Mesenchymal stem cell (in vitro differentiated cells and primary cell): ENCODE results near the gene TOM1L1.

Experiments
- DNase-seq: peaks from one replicate; pipeline ENCODE4 v3.0.0-alpha.2; 2013
- H2AFZ ChIP-seq: one replicate; pipeline ENCODE4 v1.6.1; 2013; ENCODE audit warnings: low read depth, mild to moderate bottlenecking, control low read depth, inconsistent platforms, low read length, moderate library complexity
- H2AK5ac ChIP-seq: 2 replicates; pipeline ENCODE4 v1.6.1; 2013; ENCODE audit warnings: low read length, moderate library complexity, mild to moderate bottlenecking, inconsistent platforms; ENCODE audit not compliant: severe bottlenecking
- H2BK120ac ChIP-seq: one replicate; pipeline ENCODE4 v1.6.1; 2013; ENCODE audit warnings: low read depth, mild to moderate bottlenecking, inconsistent platforms, low read length, moderate library complexity
- H2BK12ac ChIP-seq, 2 experiments: one replicate each; pipeline ENCODE4 v1.6.1; 2013; ENCODE audit warnings: inconsistent platforms in 2 of 2, low read length in 2 of 2, mild to moderate bottlenecking in 2 of 2, moderate library complexity in 2 of 2, control low read depth in 1 of 2
- H2BK15ac ChIP-seq: one replicate; pipeline ENCODE4 v1.6.1; 2013; ENCODE audit warnings: mild to moderate bottlenecking, low read depth, inconsistent platforms; ENCODE audit not compliant: poor library complexity, severe bottlenecking
- H2BK5ac ChIP-seq: 2 replicates; pipeline ENCODE4 v1.6.1; 2013; ENCODE audit warnings: low read depth, mild to moderate bottlenecking, low read length, control low read depth, inconsistent platforms; ENCODE audit not compliant: poor library complexity, severe bottlenecking
- H3K14ac ChIP-seq, 2 experiments: one replicate each; pipeline ENCODE4 v1.6.1; 2013; ENCODE audit warnings: inconsistent platforms in 2 of 2, low read length in 2 of 2, control low read depth in 1 of 2, mild to moderate bottlenecking in 1 of 2, moderate library complexity in 1 of 2
- H3K18ac ChIP-seq, 2 experiments: one replicate each; pipeline ENCODE4 v1.6.1; 2013; ENCODE audit warnings: inconsistent platforms in 2 of 2, low read length in 2 of 2, control low read depth in 1 of 2, low read depth in 1 of 2, mild to moderate bottlenecking in 1 of 2
- H3K23ac ChIP-seq, 2 experiments: one replicate each; pipeline ENCODE4 v1.6.1; 2013; ENCODE audit warnings: inconsistent platforms in 2 of 2, low read length in 2 of 2, mild to moderate bottlenecking in 2 of 2, moderate library complexity in 2 of 2, control low read depth in 1 of 2
- H3K27ac ChIP-seq: 2 replicates; pipeline ENCODE4 v1.5.1; 2013; ENCODE audit warnings: mild to moderate bottlenecking, moderate library complexity, low read length, control low read depth, inconsistent platforms; ENCODE audit not compliant: poor library complexity, severe bottlenecking
- H3K27me3 ChIP-seq, 2 experiments: 2 replicates each; pipeline versions ENCODE4 v1.6.1 to v1.7.0; 2013; ENCODE audit warnings: low read length in 2 of 2, mild to moderate bottlenecking in 2 of 2, moderate library complexity in 2 of 2, control low read depth in 1 of 2, inconsistent platforms in 1 of 2; ENCODE audit not compliant: control insufficient read depth in 1 of 2, insufficient read depth in 1 of 2
- H3K36me3 ChIP-seq, 2 experiments: 2 replicates each; pipeline versions ENCODE4 v1.6.1 to v1.7.0; 2013; ENCODE audit warnings: low read length in 2 of 2, control low read depth in 1 of 2, inconsistent platforms in 1 of 2, low read depth in 1 of 2, mild to moderate bottlenecking in 1 of 2; ENCODE audit not compliant: insufficient read depth in 2 of 2, control insufficient read depth in 1 of 2
- H3K4ac ChIP-seq, 2 experiments: one replicate each; pipeline ENCODE4 v1.6.1; 2013; ENCODE audit warnings: inconsistent platforms in 2 of 2, low read length in 2 of 2, mild to moderate bottlenecking in 2 of 2, moderate library complexity in 2 of 2, control low read depth in 1 of 2, low read depth in 1 of 2
- H3K4me1 ChIP-seq: 2 replicates; pipeline ENCODE4 v1.6.1; 2013; ENCODE audit warnings: low read depth, low read length, control low read depth; ENCODE audit not compliant: control insufficient read depth, insufficient read depth
- H3K4me2 ChIP-seq: 2 replicates; pipeline ENCODE4 v1.6.1; 2013; ENCODE audit warnings: low read length, mild to moderate bottlenecking, inconsistent platforms; ENCODE audit not compliant: poor library complexity, severe bottlenecking
- H3K4me3 ChIP-seq, 2 experiments: 2 replicates each; pipeline versions ENCODE4 v1.5.1 to v1.7.0; 2013; ENCODE audit warnings: low read length in 2 of 2, mild to moderate bottlenecking in 2 of 2, control low read depth in 1 of 2, low read depth in 1 of 2; ENCODE audit not compliant: insufficient read depth in 1 of 2
- H3K79me1 ChIP-seq: replicated peaks from 2 replicates; pipeline ENCODE4 v1.6.1; 2013; ENCODE audit warnings: mild to moderate bottlenecking, control low read depth, low read length, inconsistent platforms; ENCODE audit not compliant: poor library complexity, severe bottlenecking
- H3K9ac ChIP-seq: 2 replicates; pipeline ENCODE4 v1.7.0; 2013; ENCODE audit warnings: mild to moderate bottlenecking, low read length, moderate library complexity
- H3K9me3 ChIP-seq: 2 replicates; pipeline ENCODE4 v1.7.0; 2013; ENCODE audit warnings: mild to moderate bottlenecking, low read length; ENCODE audit not compliant: control insufficient read depth
- H4K8ac ChIP-seq: one replicate; pipeline ENCODE4 v1.6.1; 2013; ENCODE audit warnings: inconsistent platforms, mild to moderate bottlenecking, low read length, moderate library complexity
- H4K91ac ChIP-seq: one replicate; pipeline ENCODE4 v1.6.1; 2013; ENCODE audit warnings: mild to moderate bottlenecking, low read length, inconsistent platforms
- WGBS: methylation state at CpG from one replicate; pipeline ENCODE4 v1.1.7; 2013; ENCODE audit warnings: mixed read lengths; 5-methylcytosine and 5-hydroxymethylcytosine counted together

TOM1L1 gene

DNA sequence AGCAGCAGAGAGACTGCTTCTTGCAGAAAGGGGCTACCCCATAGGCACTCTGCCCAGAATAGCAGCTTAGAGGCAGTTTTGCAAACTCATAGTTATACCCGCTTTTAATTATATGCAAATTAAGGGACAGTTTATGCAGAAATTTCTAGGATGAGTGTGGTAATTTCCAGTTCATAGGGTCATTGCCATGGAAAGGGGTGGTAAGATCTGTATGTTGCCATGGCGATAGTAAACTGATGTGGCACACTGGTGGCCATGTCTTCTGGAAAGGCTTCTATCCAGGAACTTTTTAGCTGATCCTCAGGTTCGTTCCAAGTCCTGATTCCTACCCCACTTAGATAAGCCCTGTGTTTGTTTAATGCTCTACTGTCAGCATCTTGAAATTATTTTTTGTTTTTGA is 74.1 kb downstream of the TOM1L1 start:
- Histone ChIP-seq H3K4me1 (no peaks in the 10 kb centered on the region), H3K9ac (no peak overlapping the region), H2BK15ac (no peak overlapping the region), H3K14ac (no peak overlapping the region), H2BK5ac (no peak overlapping the region), H2BK12ac (no peak overlapping the region), H3K4ac (no peak overlapping the region), H4K91ac (no peak overlapping the region), H2AFZ (no peak overlapping the region), H3K4me3 (no peak overlapping the region), H2BK120ac (no peak overlapping the region), H3K36me3 (no peaks in the 10 kb centered on the region), H4K8ac (no peak overlapping the region), H3K4me2 (no peak overlapping the region), H3K27ac (no peak overlapping the region), H3K23ac (no peak overlapping the region), H3K27me3 (no peaks in the 10 kb centered on the region), H3K18ac (no peak overlapping the region), H3K79me1 (peaks cover 23% of the 10 kb centered on the region), H2AK5ac (no peak overlapping the region), H3K9me3 (no peaks in the 10 kb centered on the region)
- 92% methylated on average over 3 of the region's 3 CpGs for WGBS
- no peak for DNase-seq

DNA sequence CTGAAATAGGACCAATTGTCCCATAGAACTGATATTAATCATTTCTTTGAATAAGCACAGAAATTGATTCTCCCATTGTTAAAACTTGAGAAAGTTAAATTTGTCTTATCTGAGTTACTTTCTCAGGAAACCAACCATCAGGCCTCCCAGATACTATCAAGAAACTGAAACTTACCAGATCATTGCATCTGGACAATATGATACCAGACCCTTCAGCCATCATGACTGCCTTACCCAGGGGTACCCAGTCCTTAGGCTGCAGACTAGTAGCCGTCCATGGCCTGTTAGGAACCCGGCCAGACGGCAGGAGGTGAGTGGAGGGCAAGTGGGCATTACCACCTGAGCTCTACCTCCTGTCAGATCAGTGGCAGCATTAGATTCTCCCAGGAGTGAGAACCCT is 75.7 kb downstream of the TOM1L1 start:
- H3K27me3 ChIP-seq = no peaks in the 10 kb centered on the region
- H2AK5ac ChIP-seq = no peak overlapping the region
- H2BK5ac ChIP-seq = no peak overlapping the region
- no peak overlapping the region for H3K4me3 ChIP-seq
- H3K14ac ChIP-seq = no peak overlapping the region
- H3K9ac ChIP-seq = no peak overlapping the region
- H2AFZ ChIP-seq = no peak overlapping the region
- WGBS = 93% methylated on average over 3 of the region's 3 CpGs
- no peak overlapping the region for H2BK12ac ChIP-seq
- H3K18ac ChIP-seq = no peak overlapping the region
- no peak overlapping the region for H2BK15ac ChIP-seq
- no peak overlapping the region for H3K23ac ChIP-seq
- no peak overlapping the region for H3K27ac ChIP-seq
- H4K8ac ChIP-seq = no peak overlapping the region
- H4K91ac ChIP-seq = no peak overlapping the region
- DNase-seq = no peak
- no peaks in the 10 kb centered on the region for H3K4me1 ChIP-seq
- H3K4me2 ChIP-seq = no peak overlapping the region
- no peaks in the 10 kb centered on the region for H3K36me3 ChIP-seq
- H3K9me3 ChIP-seq = peaks cover 7% of the 10 kb centered on the region
- H2BK120ac ChIP-seq = no peak overlapping the region
- H3K79me1 ChIP-seq = peaks cover 29% of the 10 kb centered on the region
- H3K4ac ChIP-seq = no peak overlapping the region

DNA sequence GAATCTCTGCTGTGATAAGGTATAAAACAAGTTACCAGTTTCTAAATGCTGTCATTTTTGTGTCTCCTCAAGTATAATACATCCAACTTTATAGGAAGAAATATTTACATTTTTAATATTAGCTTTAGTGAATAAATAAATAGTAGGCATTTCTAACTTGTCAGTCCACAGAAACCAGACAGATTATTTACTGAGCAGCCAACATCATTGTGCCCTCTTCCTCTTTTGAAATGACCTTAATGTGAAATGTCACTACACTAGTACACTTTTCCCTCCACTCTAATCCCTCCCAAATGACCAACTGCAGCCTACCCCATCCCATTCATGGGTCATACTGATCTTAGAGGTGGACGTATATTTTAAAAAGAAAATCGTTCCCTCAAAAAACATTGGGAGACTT is 77.1 kb downstream of the TOM1L1 start:
- Histone ChIP-seq H3K23ac (no peak overlapping the region), H3K4me2 (no peak overlapping the region), H3K14ac (no peak overlapping the region), H2BK5ac (no peak overlapping the region), H2AFZ (no peak overlapping the region), H3K18ac (no peak overlapping the region), H3K27me3 (no peaks in the 10 kb centered on the region), H2AK5ac (no peak overlapping the region), H3K9me3 (peaks cover 7% of the 10 kb centered on the region), H3K27ac (no peak overlapping the region), H3K79me1 (peaks cover 25% of the 10 kb centered on the region), H2BK120ac (no peak overlapping the region), H3K9ac (no peak overlapping the region), H3K36me3 (no peaks in the 10 kb centered on the region), H3K4ac (no peak overlapping the region), H3K4me1 (no peaks in the 10 kb centered on the region), H3K4me3 (no peak overlapping the region), H4K91ac (no peak overlapping the region), H2BK15ac (no peak overlapping the region), H4K8ac (no peak overlapping the region), H2BK12ac (no peak overlapping the region)
- WGBS = 100% methylated on average over 2 of the region's 2 CpGs
- no peak for DNase-seq

GRCh38 chr17:54979657-54980056 is 79.0 kb downstream of the TOM1L1 start:
- H4K91ac ChIP-seq = no peak overlapping the region
- H2AFZ ChIP-seq = no peak overlapping the region
- no peak overlapping the region for H3K4ac ChIP-seq
- H3K9me3 ChIP-seq = peaks cover 7% of the 10 kb centered on the region
- H2BK5ac ChIP-seq = no peak overlapping the region
- H3K27ac ChIP-seq = no peak overlapping the region
- H2AK5ac ChIP-seq = no peak overlapping the region
- no peak overlapping the region for H3K4me3 ChIP-seq
- H3K23ac ChIP-seq = no peak overlapping the region
- no peaks in the 10 kb centered on the region for H3K36me3 ChIP-seq
- H3K4me1 ChIP-seq = peaks cover 1% of the 10 kb centered on the region
- H2BK15ac ChIP-seq = no peak overlapping the region
- H3K27me3 ChIP-seq = no peaks in the 10 kb centered on the region
- H3K4me2 ChIP-seq = no peak overlapping the region
- H2BK12ac ChIP-seq = no peak overlapping the region
- DNase-seq = no peak
- H3K9ac ChIP-seq = no peak overlapping the region
- H3K18ac ChIP-seq = no peak overlapping the region
- no peak overlapping the region for H4K8ac ChIP-seq
- no peak overlapping the region for H3K14ac ChIP-seq
- peaks cover 21% of the 10 kb centered on the region for H3K79me1 ChIP-seq
- H2BK120ac ChIP-seq = no peak overlapping the region
